ENCODE results near the gene THOC3. TPM values are rescaled to one million over a fixed set of nuclear protein-coding genes. Genes with fewer than 3 reads are reported as not detected.
"Not testable (repeated sequence)": the region's sequence is repeated elsewhere in the genome, so short reads cannot be mapped to it uniquely, and the experiment has no call there.

THOC3 gene
- 8.6 TPM for total RNA-seq
- long read RNA-seq, transcript THOC3-201 (6 exons, 1,589 nt), result major isoform, 20 of 21 reads
- long read RNA-seq, partial matches to known transcripts, result 0 of 21 reads
- long read RNA-seq, other reads (novel, unspliced or antisense), result 1 of 21 reads

- ATAC-seq (peak; percentile 100), DNase-seq (peak; percentile 88)
- intact Hi-C loops (cut with micrococcal nuclease), result not testable (repeated sequence)
Observed at GRCh38 chr5:175967471-175968372, at the start of gene THOC3. THOC3 (minus strand) TSS chr5:175968315; CDS start chr5:175968208, 107 bp downstream.

GRCh38 chr5:176017324-176017723 lies 49.2 kb upstream of the THOC3 start:
- DNase-seq; ATAC-seq; intact Hi-C loops (cut with micrococcal nuclease): not testable (repeated sequence)

GRCh38 chr5:176014360-176014759 lies 46.2 kb upstream of the THOC3 start:
- ATAC-seq; DNase-seq; intact Hi-C loops (cut with micrococcal nuclease): not testable (repeated sequence)

GRCh38 chr5:176011088-176011487 lies 43.0 kb upstream of the THOC3 start:
- ATAC-seq; intact Hi-C loops (cut with micrococcal nuclease): not testable (repeated sequence)

GRCh38 chr5:176010202-176010601 lies 42.1 kb upstream of the THOC3 start:
- ATAC-seq; intact Hi-C loops (cut with micrococcal nuclease); DNase-seq: not testable (repeated sequence)

More at GRCh38 chr5:176011088-176011487, 43.0 kb upstream of the THOC3 start:
- DNase-seq, result not testable (repeated sequence)

GRCh38 chr5:176007220-176007619 lies 39.1 kb upstream of the THOC3 start:
- intact Hi-C loops (cut with micrococcal nuclease), result not testable (repeated sequence)

GRCh38 chr5:176006819-176007218 lies 38.7 kb upstream of the THOC3 start:
- DNase-seq; ATAC-seq; intact Hi-C loops (cut with micrococcal nuclease): not testable (repeated sequence)

More at GRCh38 chr5:176007220-176007619, 39.1 kb upstream of the THOC3 start:
- not testable (repeated sequence) for DNase-seq, ATAC-seq

- ATAC-seq; intact Hi-C loops (cut with micrococcal nuclease); DNase-seq: not testable (repeated sequence)
Observed at GRCh38 chr5:175997979-175998378, 29.9 kb upstream of the THOC3 start.

GRCh38 chr5:175997495-175997894 lies 29.4 kb upstream of the THOC3 start:
- ATAC-seq; intact Hi-C loops (cut with micrococcal nuclease); DNase-seq: not testable (repeated sequence)

GRCh38 chr5:175996791-175997190 lies 28.7 kb upstream of the THOC3 start:
- ATAC-seq, result not testable (repeated sequence)

GRCh38 chr5:175995506-175995905 lies 27.4 kb upstream of the THOC3 start:
- intact Hi-C loops (cut with micrococcal nuclease); DNase-seq; ATAC-seq: not testable (repeated sequence)

More at GRCh38 chr5:175996791-175997190, 28.7 kb upstream of the THOC3 start:
- DNase-seq; intact Hi-C loops (cut with micrococcal nuclease): not testable (repeated sequence)

- DNase-seq; intact Hi-C loops (cut with micrococcal nuclease); ATAC-seq: not testable (repeated sequence)
Observed at GRCh38 chr5:175979371-175979995, 11.4 kb upstream of the THOC3 start.

GRCh38 chr5:175968381-175968780 lies 266 bp upstream of the THOC3 start:
- ATAC-seq, result peak; percentile 55
- intact Hi-C loops (cut with micrococcal nuclease); DNase-seq: not testable (repeated sequence)

GRCh38 chr5:175962329-175962728 lies 5.8 kb downstream of the THOC3 start:
- DNase-seq; ATAC-seq; intact Hi-C loops (cut with micrococcal nuclease): not testable (repeated sequence)

GRCh38 chr5:175960228-175960627 lies 7.9 kb downstream of the THOC3 start:
- intact Hi-C loops (cut with micrococcal nuclease); ATAC-seq: not testable (repeated sequence)

GRCh38 chr5:175958515-175958914 lies 9.6 kb downstream of the THOC3 start:
- intact Hi-C loops (cut with micrococcal nuclease); DNase-seq: not testable (repeated sequence)

More at GRCh38 chr5:175960228-175960627, 7.9 kb downstream of the THOC3 start:
- not testable (repeated sequence) for DNase-seq

GRCh38 chr5:175954107-175954506 lies 14.0 kb downstream of the THOC3 start:
- ATAC-seq; DNase-seq; intact Hi-C loops (cut with micrococcal nuclease): not testable (repeated sequence)

More at GRCh38 chr5:175958515-175958914, 9.6 kb downstream of the THOC3 start:
- not testable (repeated sequence) for ATAC-seq

GRCh38 chr5:175952810-175953209 lies 15.3 kb downstream of the THOC3 start:
- intact Hi-C loops (cut with micrococcal nuclease), result not testable (repeated sequence)

More at GRCh38 chr5:175952810-175953209, 15.3 kb downstream of the THOC3 start:
- DNase-seq, ATAC-seq: not testable (repeated sequence)
